Loucy (cell line): ENCODE results near the gene MEN1.

Experiments
- CTCF ChIP-seq: fragments of 200-600 bp; sonication (generic); conservative IDR thresholded peaks from 2 replicates; pipeline ENCODE4 v1.5.1; 2014; ENCODE audit warnings: mild to moderate bottlenecking, antibody characterized with exemption, low read length
- EZH2phosphoT487 ChIP-seq: fragments of 200-600 bp; IDR thresholded peaks from 2 replicates; pipeline ENCODE4 v1.6.1; 2018; ENCODE audit warnings: antibody characterized with exemption, mild to moderate bottlenecking, moderate library complexity, borderline replicate concordance

GRCh38 chr11:64814712-64815187, 4.4 kb upstream of the MEN1 start:
- TF ChIP-seq CTCF: no peak
- TF ChIP-seq EZH2phosphoT487: no peak
